GM21717 (cell line): ENCODE results near the gene NOX3.
"Not testable (repeated sequence)": the region's sequence is repeated elsewhere in the genome, so short reads cannot be mapped to it uniquely, and the experiment has no call there.

Experiments used
- ATAC-seq: cut with Tn5 transposase; IDR thresholded peaks from one replicate; pipeline ENCODE4 v1.9.1; 2021; ENCODE audit warnings: mild to moderate bottlenecking, moderate library complexity; ENCODE audit not compliant: unreplicated experiment

The NOX3 gene

DNA sequence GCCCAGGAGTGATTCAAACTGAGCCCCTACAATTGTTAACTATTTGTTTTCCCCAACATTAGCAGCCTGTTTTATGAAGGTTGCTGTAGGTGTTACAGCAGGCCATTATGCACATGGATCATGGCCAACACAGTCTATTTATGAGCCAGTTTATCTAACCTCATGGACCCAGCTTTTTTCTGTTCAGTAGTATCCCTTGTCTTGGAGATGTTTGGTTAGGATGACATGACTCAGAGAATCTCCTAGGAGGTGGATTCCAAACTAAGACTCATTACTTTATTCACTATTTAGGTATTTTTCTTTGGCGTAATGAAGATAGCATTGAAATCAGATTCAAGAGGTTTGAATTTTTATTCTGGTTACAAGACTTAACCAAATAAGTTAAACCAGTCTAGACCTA lies 78.6 kb downstream of the NOX3 start:
- no peak for ATAC-seq

- ATAC-seq = no peak
Observed at GRCh38 chr6:155375801-155376200, 79.8 kb downstream of the NOX3 start.

DNA sequence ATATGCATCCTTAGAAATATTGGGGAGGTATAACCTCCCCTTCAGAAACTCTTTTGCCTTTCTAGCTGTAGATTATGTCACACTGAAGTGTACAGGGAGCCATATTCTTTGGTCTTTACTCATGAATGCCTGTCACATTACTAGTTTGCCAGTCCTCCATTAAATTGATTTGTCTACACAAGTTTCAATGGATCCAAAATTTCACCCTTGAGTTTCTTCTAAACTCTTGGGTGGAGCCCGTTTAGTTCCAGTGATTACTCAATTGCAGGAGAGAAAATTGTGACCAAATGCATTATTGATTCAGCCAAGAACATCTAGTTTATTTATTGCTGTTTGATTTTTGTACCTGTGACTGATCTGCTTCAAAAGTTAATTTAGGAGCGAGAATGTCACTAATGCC lies 81.0 kb downstream of the NOX3 start:
- no peak for ATAC-seq

DNA sequence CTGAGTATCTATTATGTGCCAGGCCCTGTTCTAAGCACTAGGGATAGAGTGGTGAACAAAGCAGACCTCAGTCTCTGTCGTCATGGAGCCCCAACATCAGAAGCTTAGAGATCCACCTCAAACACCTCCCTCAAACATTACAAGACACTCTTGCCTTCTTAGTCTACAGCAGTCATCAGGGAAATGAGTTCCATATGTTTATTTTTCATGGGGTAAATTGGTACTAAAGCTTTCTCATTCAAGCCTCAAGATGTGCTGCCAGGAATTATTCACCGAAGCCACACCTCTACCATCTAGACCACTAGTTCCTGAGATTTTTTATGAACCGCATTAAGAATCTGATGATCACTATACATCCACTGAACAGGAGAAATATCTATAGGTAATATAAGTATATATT lies 82.4 kb downstream of the NOX3 start:
- no peak for ATAC-seq

- no peak for ATAC-seq
Observed at GRCh38 chr6:155372256-155372655, 83.4 kb downstream of the NOX3 start.

- ATAC-seq = no peak
Observed at GRCh38 chr6:155371230-155371629, 84.4 kb downstream of the NOX3 start.

- ATAC-seq = no peak
Observed at GRCh38 chr6:155366325-155366724, 89.3 kb downstream of the NOX3 start.

DNA sequence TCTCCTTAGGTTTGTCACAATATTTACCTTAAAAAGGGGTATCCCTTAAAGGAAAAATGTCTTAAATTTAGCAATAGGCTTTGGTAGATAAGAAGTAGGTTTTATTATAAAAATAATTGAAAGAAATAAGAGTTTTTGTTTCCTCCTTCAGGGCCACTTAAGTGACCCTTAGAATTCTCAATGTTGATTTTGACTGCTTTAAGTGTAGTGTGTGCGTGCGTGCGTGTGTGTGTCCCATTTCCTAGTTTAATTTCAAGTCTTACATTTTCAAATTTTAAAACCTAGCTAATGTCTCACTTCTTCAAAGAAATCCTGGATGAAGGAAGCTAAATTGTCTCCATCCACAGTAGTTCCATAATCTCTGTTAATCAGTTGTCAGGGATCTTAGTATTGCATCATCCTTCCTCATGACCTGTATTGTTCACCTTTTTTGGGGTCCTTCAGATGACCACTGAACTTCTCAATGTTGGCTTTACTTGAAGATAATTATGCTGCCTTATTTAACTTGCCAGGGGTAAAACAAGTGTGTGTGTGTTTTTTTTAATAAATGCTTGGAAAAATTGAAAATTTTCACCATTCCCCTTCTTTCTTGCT lies 90.7 kb downstream of the NOX3 start:
- no peak for ATAC-seq

- ATAC-seq = not testable (repeated sequence)
Observed at GRCh38 chr6:155364021-155364420, 91.6 kb downstream of the NOX3 start.

GRCh38 chr6:155362968-155363632 lies 92.5 kb downstream of the NOX3 start:
- ATAC-seq = not testable (repeated sequence)

DNA sequence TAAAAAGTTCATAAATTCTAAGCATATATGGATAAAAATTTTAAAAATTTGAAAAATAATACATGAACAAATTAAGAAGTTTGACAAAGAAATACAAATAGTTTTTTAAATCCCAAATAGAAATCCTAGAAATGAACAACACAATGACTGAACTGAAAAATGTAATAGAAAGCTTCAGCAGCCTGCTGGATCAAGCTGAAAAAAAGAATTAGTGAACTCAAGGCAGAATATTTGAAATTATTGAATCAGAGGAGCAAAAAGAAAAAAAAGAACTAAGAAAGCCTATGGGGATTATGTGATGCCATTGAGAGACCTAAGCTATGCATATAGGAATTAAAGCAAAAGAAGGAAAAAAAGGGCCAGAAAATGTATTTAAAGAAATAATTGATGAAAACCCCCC lies 101.5 kb downstream of the NOX3 start:
- ATAC-seq = no peak

DNA sequence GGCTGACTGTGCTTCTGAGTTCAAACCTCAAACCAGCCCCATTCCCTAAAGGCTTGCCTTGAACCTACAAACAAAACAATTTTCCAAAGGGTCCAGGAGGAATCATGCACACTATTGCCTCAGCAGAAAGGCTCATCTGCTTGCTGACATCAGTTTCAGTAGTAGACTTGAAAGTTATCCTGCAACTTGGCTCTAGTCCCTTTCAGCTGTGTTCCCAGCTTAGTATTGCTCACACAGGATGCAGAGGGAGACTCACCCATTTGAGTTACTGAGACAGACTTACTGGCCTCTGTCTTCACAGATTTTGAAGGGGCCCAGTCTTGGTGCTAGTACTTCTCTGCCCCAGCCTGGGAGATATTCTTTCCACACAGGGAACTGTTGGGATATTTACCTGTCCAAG lies 102.8 kb downstream of the NOX3 start:
- ATAC-seq = no peak

DNA sequence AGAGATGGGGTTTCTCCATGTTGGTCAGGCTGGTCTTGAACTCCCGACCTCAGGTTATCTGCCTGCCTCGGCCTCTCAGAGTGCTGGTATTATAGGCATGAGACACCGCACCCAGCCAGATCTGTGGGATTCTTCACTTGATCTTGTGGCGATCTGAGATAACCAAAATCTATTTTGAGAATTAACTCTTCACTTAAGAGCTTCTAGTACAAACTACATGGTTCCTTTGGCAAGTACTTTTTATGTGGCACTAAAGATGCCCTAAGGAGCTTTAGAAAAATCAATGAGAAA lies 103.6 kb downstream of the NOX3 start:
- no peak for ATAC-seq

DNA sequence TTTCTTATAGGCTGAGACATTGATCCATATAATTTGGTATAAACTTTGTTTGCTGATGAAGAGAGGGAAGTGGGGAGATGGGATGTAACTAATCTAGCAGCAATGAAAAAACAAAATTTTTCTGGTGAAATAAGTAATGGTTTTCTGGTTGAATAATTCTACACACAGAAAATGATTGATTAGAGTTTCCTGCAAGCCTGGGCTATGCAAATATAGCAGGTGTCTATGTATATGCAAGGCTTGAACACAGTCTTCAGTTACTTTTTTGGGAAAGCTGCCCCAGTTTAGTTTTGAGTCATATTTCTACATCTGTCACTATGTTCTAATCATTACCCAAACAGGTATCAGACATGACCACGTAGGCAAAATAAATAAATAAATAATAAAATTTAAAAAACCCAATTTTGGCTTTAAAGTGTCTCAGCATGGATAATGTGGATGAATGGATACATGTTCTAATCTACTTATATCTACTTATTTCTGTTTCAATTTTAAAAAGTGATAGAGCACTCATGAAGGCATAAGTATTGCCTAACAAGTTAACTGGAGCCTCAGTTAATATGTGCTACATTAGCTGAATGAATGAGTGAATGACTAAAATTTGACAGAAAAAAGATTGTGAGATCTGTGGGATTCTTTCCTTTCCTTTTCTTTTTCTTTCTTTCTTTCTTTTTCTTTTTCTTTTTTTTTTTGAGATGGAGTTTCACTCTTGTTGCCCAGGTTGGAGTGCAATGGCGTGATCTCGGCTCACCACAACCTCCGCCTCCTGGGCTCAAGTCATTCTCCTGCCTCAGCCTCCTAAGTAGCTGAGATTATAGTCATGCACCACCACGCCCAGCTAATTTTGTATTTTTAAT lies 104.1 kb downstream of the NOX3 start:
- peak; percentile 97 for ATAC-seq

DNA sequence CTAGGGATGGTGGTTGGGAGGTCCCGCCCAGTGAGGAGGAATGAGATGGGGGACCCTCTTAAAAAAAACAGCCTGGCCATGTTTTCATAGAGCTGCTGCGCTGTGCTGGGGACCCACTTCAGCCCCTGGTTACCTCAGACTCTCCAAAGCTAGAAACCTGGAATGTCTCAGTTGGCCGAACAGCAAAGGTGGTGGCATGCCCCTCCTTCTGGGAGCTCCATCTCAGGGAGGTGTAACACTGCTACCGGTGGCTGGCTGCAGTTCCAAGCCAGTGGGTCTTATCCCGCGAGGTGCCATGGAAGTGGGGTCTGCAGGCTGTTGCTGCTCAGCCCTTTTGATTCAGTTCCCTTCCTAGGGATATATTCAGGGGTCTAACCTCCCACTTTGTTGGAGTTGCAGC lies 105.7 kb downstream of the NOX3 start:
- ATAC-seq = no peak

- no peak for ATAC-seq
Observed at GRCh38 chr6:155349129-155349528, 106.5 kb downstream of the NOX3 start.

DNA sequence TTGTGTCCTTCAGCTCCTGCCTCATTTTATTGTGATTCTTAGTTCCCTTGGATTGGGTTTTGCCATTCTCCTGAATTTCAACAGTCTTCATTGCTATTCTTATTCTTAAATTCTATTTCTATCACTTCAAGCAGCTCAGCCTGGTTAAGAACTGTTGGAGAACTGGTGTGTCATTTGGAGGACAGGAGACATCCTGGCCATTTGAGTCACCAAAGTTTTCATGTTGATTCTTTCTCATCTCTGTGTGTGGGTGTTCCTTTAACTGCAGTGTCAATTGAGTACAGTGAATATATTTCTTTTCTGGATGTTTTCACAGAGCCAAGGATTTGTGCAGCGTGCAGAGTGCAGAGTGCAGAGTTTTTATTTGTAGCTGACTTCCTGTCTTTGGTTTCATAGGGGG lies 107.8 kb downstream of the NOX3 start:
- ATAC-seq = no peak

GRCh38 chr6:155346957-155347356 lies 108.7 kb downstream of the NOX3 start:
- ATAC-seq = no peak
